ENCODE data around the gene SPATA9.

DNA sequence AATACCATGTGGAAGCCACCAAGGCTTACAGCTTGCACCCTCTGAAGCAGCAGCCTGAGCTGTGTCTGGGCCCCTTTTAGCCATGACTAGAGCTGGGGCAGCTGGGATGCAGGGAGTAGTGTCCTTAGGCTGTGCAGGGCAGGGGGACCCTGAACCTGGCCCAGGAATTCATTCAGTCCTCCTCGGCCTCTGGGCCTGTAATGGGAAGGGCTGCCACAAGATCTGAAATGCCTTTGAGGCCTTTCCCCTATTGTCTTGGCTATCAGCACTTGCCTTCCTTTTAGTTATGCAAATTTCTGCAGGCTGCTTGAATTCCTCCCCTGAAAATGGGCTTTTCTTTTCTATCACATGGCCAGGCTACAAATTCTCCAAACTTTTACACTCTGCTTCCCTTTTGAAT is 53.9 kb downstream of the SPATA9 start:
- TF ChIP-seq, protein P1, sequence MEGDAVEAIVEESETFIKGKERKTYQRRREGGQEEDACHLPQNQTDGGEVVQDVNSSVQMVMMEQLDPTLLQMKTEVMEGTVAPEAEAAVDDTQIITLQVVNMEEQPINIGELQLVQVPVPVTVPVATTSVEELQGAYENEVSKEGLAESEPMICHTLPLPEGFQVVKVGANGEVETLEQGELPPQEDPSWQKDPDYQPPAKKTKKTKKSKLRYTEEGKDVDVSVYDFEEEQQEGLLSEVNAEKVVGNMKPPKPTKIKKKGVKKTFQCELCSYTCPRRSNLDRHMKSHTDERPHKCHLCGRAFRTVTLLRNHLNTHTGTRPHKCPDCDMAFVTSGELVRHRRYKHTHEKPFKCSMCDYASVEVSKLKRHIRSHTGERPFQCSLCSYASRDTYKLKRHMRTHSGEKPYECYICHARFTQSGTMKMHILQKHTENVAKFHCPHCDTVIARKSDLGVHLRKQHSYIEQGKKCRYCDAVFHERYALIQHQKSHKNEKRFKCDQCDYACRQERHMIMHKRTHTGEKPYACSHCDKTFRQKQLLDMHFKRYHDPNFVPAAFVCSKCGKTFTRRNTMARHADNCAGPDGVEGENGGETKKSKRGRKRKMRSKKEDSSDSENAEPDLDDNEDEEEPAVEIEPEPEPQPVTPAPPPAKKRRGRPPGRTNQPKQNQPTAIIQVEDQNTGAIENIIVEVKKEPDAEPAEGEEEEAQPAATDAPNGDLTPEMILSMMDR (IDR thresholded peaks at IDR 0.05) = no peak
- TF ChIP-seq POLR2AphosphoS5 (IDR thresholded peaks at IDR 0.05) (no peak), POLR2A (IDR thresholded peaks at IDR 0.05) (no peak)
